Thymus (tissue), 11 donors: Measurements from ENCODE around the gene ARCN1. TPM values are rescaled to one million over a fixed set of nuclear protein-coding genes. Genes with fewer than 3 reads are reported as not detected.
"Not testable (repeated sequence)": the region's sequence is repeated elsewhere in the genome, so short reads cannot be mapped to it uniquely, and the experiment has no call there.

Source experiments
- DNase-seq, 9 donors: peaks; one replicate each; pipeline ENCODE4 v3.0.0-alpha.2; 2013; ENCODE audit warnings: low spot score in 9 of 9, low read depth in 6 of 9, missing footprints in 1 of 9
- H3K27ac ChIP-seq, 2 donors: one replicate each; pipeline ENCODE4 v1.5.1; 2013; ENCODE audit warnings: control low read depth in 1 of 2, low read depth in 1 of 2, low read length in 1 of 2, mild to moderate bottlenecking in 1 of 2, moderate library complexity in 1 of 2
- H3K27me3 ChIP-seq, 2 donors: one replicate each; pipeline ENCODE4 v1.5.1; 2013; ENCODE audit warnings: low read length in 1 of 2; ENCODE audit not compliant: control insufficient read depth in 2 of 2, insufficient read depth in 1 of 2
- H3K36me3 ChIP-seq, 2 donors: one replicate each; pipeline ENCODE4 v1.5.1; 2013; ENCODE audit warnings: low read length in 1 of 2, mild to moderate bottlenecking in 1 of 2, moderate library complexity in 1 of 2; ENCODE audit not compliant: control insufficient read depth in 2 of 2, insufficient read depth in 2 of 2
- H3K4me1 ChIP-seq, 2 donors: one replicate each; pipeline ENCODE4 v1.5.1; 2013; ENCODE audit warnings: low read length in 2 of 2; ENCODE audit not compliant: control insufficient read depth in 2 of 2, insufficient read depth in 2 of 2
- H3K4me3 ChIP-seq, 2 donors: one replicate each; pipeline ENCODE4 v1.5.1; 2013; ENCODE audit warnings: low read length in 2 of 2, control low read depth in 1 of 2, mild to moderate bottlenecking in 1 of 2
- H3K9me3 ChIP-seq, 2 donors: one replicate each; pipeline ENCODE4 v1.5.1; 2013; ENCODE audit warnings: low read length in 1 of 2, mild to moderate bottlenecking in 1 of 2; ENCODE audit not compliant: control insufficient read depth in 2 of 2, insufficient read depth in 1 of 2
- WGBS: extraction: QIAGEN DNeasy Blood & Tissue Kit; methylation state at CpG from one replicate; pipeline ENCODE4 v1.1.7; 2013; 5-methylcytosine and 5-hydroxymethylcytosine counted together
- polyA plus RNA-seq: library from polyadenylated mRNA; stranded (reverse); fragments of 200-250 nt; gene quantifications from one replicate; pipeline ENCODE4 v1.2.3, GENCODE V29; 2013
- total RNA-seq: library from RNA; stranded (reverse); fragments of 120-200 nt; gene quantifications from one replicate; pipeline ENCODE4 v1.2.4, GENCODE V29; 2013
- donor health status: healthy.

ARCN1 gene
- total and polyA plus RNA-seq, 2 donors = 61.4 to 75.9 TPM

GRCh38 chr11:118565051-118565450 is 7.2 kb upstream of the ARCN1 start:
- WGBS = 70% methylated on average over 5 of the region's 5 CpGs
- Histone ChIP-seq H3K9me3 (no peaks in the 10 kb centered on the region), H3K4me3 (peak overlapping the region; percentile 66 to 79), H3K36me3 (peaks cover 0 to 2% of the 10 kb centered on the region in 2 donors), H3K27ac (no peak overlapping the region), H3K4me1 (peaks cover 0 to 7% of the 10 kb centered on the region in 2 donors), H3K27me3 (no peaks in the 10 kb centered on the region)
- no peak for DNase-seq

- no peak for DNase-seq
- WGBS = 96% methylated on average over 2 of the region's 2 CpGs
- H3K27ac ChIP-seq = no peak overlapping the region
- H3K27me3 ChIP-seq = no peaks in the 10 kb centered on the region
- H3K4me3 ChIP-seq = no peak overlapping the region
- no peaks in the 10 kb centered on the region for H3K9me3 ChIP-seq
- peaks cover 2 to 17% of the 10 kb centered on the region in 2 donors for H3K4me1 ChIP-seq
- H3K36me3 ChIP-seq = no peaks in the 10 kb centered on the region
Measured at GRCh38 chr11:118569670-118570069, 2.5 kb upstream of the ARCN1 start.

DNA sequence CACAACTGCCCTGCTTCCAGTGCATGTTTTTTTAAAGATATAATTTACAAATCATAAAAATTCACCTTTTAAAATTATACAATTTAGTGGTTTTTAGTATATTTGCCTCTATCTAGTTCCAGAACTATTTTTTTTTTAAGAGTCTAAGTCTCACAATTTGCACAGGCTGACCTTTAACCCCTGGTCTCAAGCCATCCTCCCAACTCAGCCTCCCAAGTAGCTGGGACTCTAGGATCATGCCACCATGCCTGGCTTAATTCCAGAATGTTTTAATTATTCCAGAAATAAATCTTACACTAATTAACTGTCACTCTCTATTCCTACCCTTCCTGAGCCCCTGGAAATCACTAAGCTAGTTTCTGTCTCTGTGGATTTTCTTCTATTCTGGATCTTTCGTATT is 1.4 kb upstream of the ARCN1 start:
- Histone ChIP-seq H3K27ac (no peak overlapping the region), H3K27me3 (no peaks in the 10 kb centered on the region), H3K9me3 (no peaks in the 10 kb centered on the region), H3K4me1 (peaks cover 2 to 11% of the 10 kb centered on the region in 2 donors), H3K4me3 (no peak overlapping the region), H3K36me3 (peaks cover 0 to 3% of the 10 kb centered on the region in 2 donors)
- no peak for DNase-seq
- 99% methylated on average over 1 of the region's 1 CpG for WGBS

DNA sequence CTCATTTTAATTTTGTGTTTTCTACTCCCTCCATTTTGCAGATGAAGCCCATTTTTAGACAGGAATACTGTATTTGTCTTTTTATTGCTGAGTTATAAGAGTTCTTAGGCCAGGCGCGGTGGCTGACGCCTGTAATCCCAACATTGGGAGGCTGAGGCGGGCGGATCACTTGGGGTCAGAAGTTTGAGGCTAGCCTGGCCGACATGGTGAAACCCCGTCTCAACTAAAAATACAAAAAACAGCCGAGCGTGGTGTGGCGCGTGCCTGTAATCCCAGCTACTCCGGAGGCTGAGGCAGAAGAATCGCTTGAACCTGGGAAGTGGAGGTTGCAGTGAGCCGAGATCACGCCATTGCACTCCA is 528 bp upstream of the ARCN1 start:
- not testable (repeated sequence) for DNase-seq

GRCh38 chr11:118572981-118573550 is 857 bp downstream of the ARCN1 start:
- H3K9me3 ChIP-seq = no peaks in the 10 kb centered on the region
- H3K27me3 ChIP-seq = no peaks in the 10 kb centered on the region
- H3K36me3 ChIP-seq = peaks cover 2 to 7% of the 10 kb centered on the region in 2 donors
- H3K27ac ChIP-seq = peak overlapping the region; percentile 92 to 98
- 7% methylated on average over 10 of the region's 10 CpGs for WGBS
- peaks cover 2 to 11% of the 10 kb centered on the region in 2 donors for H3K4me1 ChIP-seq
- DNase-seq = peak in 8 of 9 donors; percentile 6 to 54 (median 20)
- H3K4me3 ChIP-seq = peak overlapping the region; percentile 83 to 100

More for the DNA sequence above, 528 bp upstream of the ARCN1 start:
- not testable (repeated sequence) for H3K36me3 ChIP-seq, H3K9me3 ChIP-seq, H3K27me3 ChIP-seq
- Histone ChIP-seq H3K27ac (peak overlapping the region; percentile 53 to 92), H3K4me1 (peaks cover 2 to 11% of the 10 kb centered on the region in 2 donors), H3K4me3 (peak overlapping the region; percentile 83 to 100)
- 8% methylated on average over 15 of the region's 15 CpGs for WGBS

DNA sequence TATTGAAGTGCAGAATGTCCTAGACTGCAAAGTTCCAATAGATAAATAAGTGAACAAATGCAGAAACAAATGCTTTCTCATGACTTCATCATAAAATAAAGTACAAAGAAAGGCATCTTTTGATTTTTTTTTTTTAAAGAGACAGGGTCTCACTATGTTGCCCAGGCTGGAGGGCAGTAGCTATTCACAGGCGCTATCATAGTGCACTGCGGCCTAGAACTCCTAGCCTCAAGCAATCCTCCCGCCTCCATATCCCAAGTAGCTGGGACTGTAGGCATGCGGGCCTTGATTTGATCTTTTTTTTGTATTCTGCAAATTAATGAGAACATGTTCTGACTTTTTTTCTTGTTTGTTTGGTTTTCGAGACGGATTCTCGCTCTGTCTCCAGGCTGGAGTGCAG is 2.4 kb downstream of the ARCN1 start:
- 98% methylated on average over 7 of the region's 7 CpGs for WGBS
- no peak overlapping the region for H3K4me3 ChIP-seq
- DNase-seq = no peak
- H3K9me3 ChIP-seq = no peaks in the 10 kb centered on the region
- H3K27me3 ChIP-seq = no peaks in the 10 kb centered on the region
- peaks cover 2 to 7% of the 10 kb centered on the region in 2 donors for H3K36me3 ChIP-seq
- peaks cover 2 to 11% of the 10 kb centered on the region in 2 donors for H3K4me1 ChIP-seq
- no peak overlapping the region for H3K27ac ChIP-seq

DNA sequence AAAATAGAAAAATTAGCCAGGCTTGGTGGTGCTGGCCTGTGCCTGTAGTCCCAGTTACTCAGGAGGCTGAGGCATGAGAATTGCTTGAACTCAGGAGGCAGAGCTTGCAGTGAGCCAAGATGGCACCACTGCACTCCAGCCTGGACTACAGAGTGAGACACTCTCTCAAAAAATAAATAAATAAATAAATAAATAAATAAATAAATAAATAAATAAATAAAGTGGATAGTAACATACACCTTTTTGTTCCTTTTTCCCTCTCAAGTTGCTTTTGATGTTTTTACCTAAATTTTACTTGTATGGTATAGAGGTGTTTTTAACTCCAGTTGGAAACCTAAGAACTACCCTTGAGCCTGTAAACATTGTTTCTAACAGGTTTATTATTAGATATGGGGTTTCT is 5.8 kb downstream of the ARCN1 start:
- not testable (repeated sequence) for H3K9me3 ChIP-seq, DNase-seq, H3K27ac ChIP-seq, H3K27me3 ChIP-seq, H3K4me3 ChIP-seq, H3K4me1 ChIP-seq
- peaks cover 19 to 31% of the 10 kb centered on the region in 2 donors for H3K36me3 ChIP-seq

DNA sequence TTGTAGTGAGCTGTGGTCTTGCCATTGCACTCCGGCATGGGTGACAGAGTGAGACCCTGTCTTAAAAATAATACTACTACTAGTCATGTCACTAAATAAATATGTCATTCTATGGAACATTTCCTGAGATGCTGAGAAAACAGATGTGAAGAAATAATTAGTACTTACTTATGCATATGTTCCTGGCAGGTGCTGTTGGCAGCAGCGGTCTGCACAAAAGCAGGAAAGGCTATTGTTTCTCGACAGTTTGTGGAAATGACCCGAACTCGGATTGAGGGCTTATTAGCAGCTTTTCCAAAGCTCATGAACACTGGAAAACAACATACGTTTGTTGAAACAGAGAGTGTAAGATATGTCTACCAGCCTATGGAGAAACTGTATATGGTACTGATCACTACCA is 8.8 kb downstream of the ARCN1 start:
- H3K27me3 ChIP-seq = no peaks in the 10 kb centered on the region
- H3K9me3 ChIP-seq = no peaks in the 10 kb centered on the region
- no peak overlapping the region for H3K27ac ChIP-seq
- peaks cover 41 to 56% of the 10 kb centered on the region in 2 donors for H3K36me3 ChIP-seq
- no peak overlapping the region for H3K4me3 ChIP-seq
- DNase-seq = no peak
- no peaks in the 10 kb centered on the region for H3K4me1 ChIP-seq
- WGBS = 97% methylated on average over 6 of the region's 6 CpGs

GRCh38 chr11:118587952-118588351 is 15.7 kb downstream of the ARCN1 start:
- WGBS = 98% methylated on average over 1 of the region's 1 CpG
- Histone ChIP-seq H3K36me3 (peaks cover 62 to 92% of the 10 kb centered on the region in 2 donors), H3K9me3 (no peaks in the 10 kb centered on the region), H3K27ac (no peak overlapping the region), H3K4me3 (no peak overlapping the region), H3K4me1 (no peaks in the 10 kb centered on the region), H3K27me3 (no peaks in the 10 kb centered on the region)
- DNase-seq = no peak
